22Rv1 (cell line): Measurements from ENCODE around the gene ADCY9.

Experiments used
- ZFX ChIP-seq: fragments of 450-650 bp; IDR thresholded peaks from 2 replicates; pipeline ENCODE4 v1.6.1; 2017; ENCODE audit warnings: antibody characterized with exemption, borderline replicate concordance
- TF ChIP-seq, protein P1 (sequence below): fragments of 450-650 bp; IDR thresholded peaks from 2 replicates; pipeline ENCODE4 v1.5.1; 2017; ENCODE audit warnings: mild to moderate bottlenecking

DNA sequence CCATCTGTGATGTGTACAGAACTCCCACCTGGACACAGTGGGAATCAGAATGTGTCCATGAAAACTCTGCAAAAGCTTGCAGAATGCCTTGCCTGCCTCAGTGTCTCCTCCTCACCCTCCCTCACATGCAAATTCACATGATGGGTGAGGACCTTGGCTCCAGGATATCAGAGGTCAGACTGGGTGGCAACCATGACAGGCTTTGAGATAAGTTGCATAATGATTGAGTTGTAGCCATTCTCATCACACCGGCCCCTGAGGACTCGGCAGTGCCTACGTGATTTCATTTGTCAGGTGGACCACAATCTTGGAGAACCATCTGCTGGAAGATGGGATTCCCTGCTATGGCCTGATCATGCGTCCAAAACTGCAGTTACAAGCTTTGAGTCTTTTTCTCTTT lies 3.9 kb upstream of the ADCY9 start:
- TF ChIP-seq, protein P1, sequence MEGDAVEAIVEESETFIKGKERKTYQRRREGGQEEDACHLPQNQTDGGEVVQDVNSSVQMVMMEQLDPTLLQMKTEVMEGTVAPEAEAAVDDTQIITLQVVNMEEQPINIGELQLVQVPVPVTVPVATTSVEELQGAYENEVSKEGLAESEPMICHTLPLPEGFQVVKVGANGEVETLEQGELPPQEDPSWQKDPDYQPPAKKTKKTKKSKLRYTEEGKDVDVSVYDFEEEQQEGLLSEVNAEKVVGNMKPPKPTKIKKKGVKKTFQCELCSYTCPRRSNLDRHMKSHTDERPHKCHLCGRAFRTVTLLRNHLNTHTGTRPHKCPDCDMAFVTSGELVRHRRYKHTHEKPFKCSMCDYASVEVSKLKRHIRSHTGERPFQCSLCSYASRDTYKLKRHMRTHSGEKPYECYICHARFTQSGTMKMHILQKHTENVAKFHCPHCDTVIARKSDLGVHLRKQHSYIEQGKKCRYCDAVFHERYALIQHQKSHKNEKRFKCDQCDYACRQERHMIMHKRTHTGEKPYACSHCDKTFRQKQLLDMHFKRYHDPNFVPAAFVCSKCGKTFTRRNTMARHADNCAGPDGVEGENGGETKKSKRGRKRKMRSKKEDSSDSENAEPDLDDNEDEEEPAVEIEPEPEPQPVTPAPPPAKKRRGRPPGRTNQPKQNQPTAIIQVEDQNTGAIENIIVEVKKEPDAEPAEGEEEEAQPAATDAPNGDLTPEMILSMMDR = no peak
- no peak for TF ChIP-seq ZFX
